C4-2B (cell line): Measurements from ENCODE around the gene MFGE8.

Experiments used
- H3K27ac ChIP-seq: fragments of 450-650 bp; 2 replicates; pipeline ENCODE4 v1.5.1; 2017
- ZFX ChIP-seq: fragments of 450-650 bp; IDR thresholded peaks from 2 replicates; pipeline ENCODE4 v1.6.1; 2017
- TF ChIP-seq, protein P1 (sequence below): fragments of 450-650 bp; conservative IDR thresholded peaks from 2 replicates; pipeline ENCODE4 v1.5.1; 2017; ENCODE audit warnings: mild to moderate bottlenecking

The MFGE8 gene

DNA sequence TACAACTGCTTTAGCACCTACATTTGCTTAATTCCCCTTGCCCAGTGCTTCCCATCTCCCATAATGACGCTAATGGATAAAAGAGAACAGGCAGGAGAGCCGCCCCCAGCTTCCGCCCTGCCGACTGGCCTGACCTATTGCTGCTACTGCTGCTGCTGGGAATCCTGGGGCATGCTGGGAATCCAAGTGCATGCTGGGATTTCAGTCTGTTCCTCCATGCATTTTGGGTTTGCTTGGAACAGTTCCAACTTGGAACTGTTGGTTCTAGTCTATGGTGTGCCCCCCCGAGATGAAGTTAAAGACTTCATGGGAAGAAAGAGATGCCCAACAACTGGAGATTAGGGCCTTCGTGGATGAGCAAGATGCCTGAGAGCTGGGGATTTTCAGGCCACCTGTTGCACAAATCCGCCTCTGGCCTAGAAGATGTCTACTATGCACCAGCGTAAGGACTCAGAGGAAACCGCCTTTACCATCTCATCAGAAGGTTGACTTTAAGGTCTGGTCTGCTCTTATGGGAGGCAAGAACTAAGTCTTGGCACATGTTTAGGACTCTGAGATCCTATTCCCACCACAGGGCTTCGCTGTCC lies 46.8 kb downstream of the MFGE8 start:
- 0 out of 2 replicates have a peak overlapping the region, but pooled peaks have one; percentile 10 for H3K27ac ChIP-seq
- no peak for TF ChIP-seq ZFX
- TF ChIP-seq, protein P1, sequence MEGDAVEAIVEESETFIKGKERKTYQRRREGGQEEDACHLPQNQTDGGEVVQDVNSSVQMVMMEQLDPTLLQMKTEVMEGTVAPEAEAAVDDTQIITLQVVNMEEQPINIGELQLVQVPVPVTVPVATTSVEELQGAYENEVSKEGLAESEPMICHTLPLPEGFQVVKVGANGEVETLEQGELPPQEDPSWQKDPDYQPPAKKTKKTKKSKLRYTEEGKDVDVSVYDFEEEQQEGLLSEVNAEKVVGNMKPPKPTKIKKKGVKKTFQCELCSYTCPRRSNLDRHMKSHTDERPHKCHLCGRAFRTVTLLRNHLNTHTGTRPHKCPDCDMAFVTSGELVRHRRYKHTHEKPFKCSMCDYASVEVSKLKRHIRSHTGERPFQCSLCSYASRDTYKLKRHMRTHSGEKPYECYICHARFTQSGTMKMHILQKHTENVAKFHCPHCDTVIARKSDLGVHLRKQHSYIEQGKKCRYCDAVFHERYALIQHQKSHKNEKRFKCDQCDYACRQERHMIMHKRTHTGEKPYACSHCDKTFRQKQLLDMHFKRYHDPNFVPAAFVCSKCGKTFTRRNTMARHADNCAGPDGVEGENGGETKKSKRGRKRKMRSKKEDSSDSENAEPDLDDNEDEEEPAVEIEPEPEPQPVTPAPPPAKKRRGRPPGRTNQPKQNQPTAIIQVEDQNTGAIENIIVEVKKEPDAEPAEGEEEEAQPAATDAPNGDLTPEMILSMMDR: no peak

- TF ChIP-seq, protein P1: no peak
- TF ChIP-seq ZFX: no peak
- peak overlapping the region; percentile 10; the same call in 1 of the 2 replicates for H3K27ac ChIP-seq
Observed at GRCh38 chr15:88865498-88866099, 47.6 kb downstream of the MFGE8 start.

GRCh38 chr15:88864861-88865497 lies 48.2 kb downstream of the MFGE8 start:
- no peak for TF ChIP-seq ZFX
- TF ChIP-seq, protein P1: no peak
- 0 out of 2 replicates have a peak overlapping the region, but pooled peaks have one; percentile 10 for H3K27ac ChIP-seq

GRCh38 chr15:88863412-88863811 lies 49.8 kb downstream of the MFGE8 start:
- TF ChIP-seq, protein P1: no peak
- no peak for TF ChIP-seq ZFX
- H3K27ac ChIP-seq: no peak overlapping the region

DNA sequence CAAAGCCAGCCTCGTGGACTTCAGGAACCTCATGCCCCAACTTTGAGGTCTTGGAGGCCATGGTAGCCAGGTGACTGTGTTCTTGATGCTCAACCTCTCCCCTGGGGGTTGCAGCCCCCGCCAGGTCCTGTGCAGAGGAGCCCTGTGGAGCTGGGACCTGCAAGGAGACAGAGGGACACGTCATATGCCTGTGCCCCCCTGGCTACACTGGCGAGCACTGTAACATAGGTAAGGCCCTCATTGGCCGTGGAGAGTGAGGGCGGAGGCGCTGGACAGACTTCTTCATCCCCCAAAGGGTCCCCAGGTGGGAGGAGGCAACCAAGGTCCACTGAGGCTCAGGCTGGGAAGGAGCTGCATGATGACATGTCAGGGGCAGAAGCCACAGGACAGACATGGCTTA lies 53.0 kb downstream of the MFGE8 start:
- TF ChIP-seq, protein P1: no peak
- no peak for TF ChIP-seq ZFX

GRCh38 chr15:88859550-88859949 lies 53.6 kb downstream of the MFGE8 start:
- TF ChIP-seq, protein P1: no peak
- H3K27ac ChIP-seq: no peak overlapping the region

More for the DNA sequence above, 53.0 kb downstream of the MFGE8 start:
- H3K27ac ChIP-seq: no peak overlapping the region

DNA sequence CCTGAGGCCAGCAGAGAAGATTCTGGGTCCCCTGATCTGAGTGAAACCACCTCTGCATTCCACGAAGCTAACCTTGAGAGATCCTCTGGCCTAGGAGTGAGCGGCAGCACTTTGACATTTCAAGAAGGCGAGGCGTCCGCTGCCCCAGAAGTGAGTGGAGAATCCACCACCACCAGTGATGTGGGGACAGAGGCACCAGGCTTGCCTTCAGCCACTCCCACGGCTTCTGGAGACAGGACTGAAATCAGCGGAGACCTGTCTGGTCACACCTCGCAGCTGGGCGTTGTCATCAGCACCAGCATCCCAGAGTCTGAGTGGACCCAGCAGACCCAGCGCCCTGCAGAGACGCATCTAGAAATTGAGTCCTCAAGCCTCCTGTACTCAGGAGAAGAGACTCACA lies 54.2 kb downstream of the MFGE8 start:
- no peak for TF ChIP-seq ZFX
- TF ChIP-seq, protein P1: no peak
- H3K27ac ChIP-seq: no peak overlapping the region
